ENCODE data around the gene TECPR2. TPM values are rescaled to one million over a fixed set of nuclear protein-coding genes. Genes with fewer than 3 reads are reported as not detected.

The TECPR2 gene
- total and polyA plus RNA-seq, 10 of the 15 experiments (the other 5 are each of a cell fraction or from before 2014, with no cell fraction given), result 0.15 to 10.0 (median 3.0) TPM

- TF ChIP-seq SMARCA5 (IDR thresholded peaks at IDR 0.05) (no peak), ZBTB4 (CRISPR knock-in tag; IDR thresholded peaks at IDR 0.05) (no peak), RAD21 (IDR thresholded peaks at IDR 0.05; ENCODE audit: insufficient read depth, low read depth, low read length) (no peak), BCL11A (IDR thresholded peaks at IDR 0.05; ENCODE audit: low read depth, low read length) (no peak), ZSCAN29 (IDR thresholded peaks at IDR 0.05) (no peak), ZBTB40 (IDR thresholded peaks at IDR 0.05; ENCODE audit: borderline replicate concordance) (no peak), POLR2AphosphoS5 (IDR thresholded peaks at IDR 0.05; ENCODE audit: low read length) (no peak), BCLAF1 (IDR thresholded peaks at IDR 0.05) (no peak), PBX3 (IDR thresholded peaks at IDR 0.05; ENCODE audit: insufficient replicate concordance, low read depth, low read length) (no peak)
Observed at GRCh38 chr14:102403028-102403427, 40.3 kb downstream of the TECPR2 start (continued).

All from GM12878 (cell line).